Measurements from ENCODE around the gene ADGRF1. TPM values are rescaled to one million over a fixed set of nuclear protein-coding genes. Genes with fewer than 3 reads are reported as not detected.

Gene ADGRF1
- total RNA-seq, 1 donor from 2014 or later, result not detected

DNA sequence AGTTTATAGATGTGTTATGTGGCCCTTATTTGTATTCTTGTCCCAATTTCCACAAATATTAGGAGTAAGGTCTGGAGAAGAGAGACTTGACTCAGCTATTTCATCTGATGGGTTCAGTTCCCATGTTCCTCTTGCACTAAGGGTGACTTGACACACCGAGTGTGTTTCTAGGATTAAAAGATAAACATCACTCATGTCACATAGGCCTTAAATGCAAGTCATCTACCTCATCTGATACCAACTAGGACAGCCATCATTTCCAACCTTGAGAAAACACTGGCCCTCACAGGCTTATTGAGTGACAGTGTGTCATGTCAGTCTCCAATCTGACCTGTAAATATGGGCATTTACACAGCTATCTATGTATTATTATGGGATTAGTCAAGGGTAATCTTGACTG, 67.3 kb downstream of the ADGRF1 start:
- Mint-ChIP-seq H3K36me3 (ENCODE audit: low read depth) (no peaks in the 10 kb centered on the region), H3K4me3 (no peak overlapping the region), H3K27me3 (ENCODE audit: insufficient read depth) (peaks cover 5% of the 10 kb centered on the region), H3K27ac (no peak overlapping the region), H3K4me1 (ENCODE audit: low read depth) (no peaks in the 10 kb centered on the region), H3K9me3 (no peaks in the 10 kb centered on the region)
- intact Hi-C loops (cut with micrococcal nuclease), result no loop called here
- no peak for DNase-seq (ENCODE audit: low spot score)

DNA sequence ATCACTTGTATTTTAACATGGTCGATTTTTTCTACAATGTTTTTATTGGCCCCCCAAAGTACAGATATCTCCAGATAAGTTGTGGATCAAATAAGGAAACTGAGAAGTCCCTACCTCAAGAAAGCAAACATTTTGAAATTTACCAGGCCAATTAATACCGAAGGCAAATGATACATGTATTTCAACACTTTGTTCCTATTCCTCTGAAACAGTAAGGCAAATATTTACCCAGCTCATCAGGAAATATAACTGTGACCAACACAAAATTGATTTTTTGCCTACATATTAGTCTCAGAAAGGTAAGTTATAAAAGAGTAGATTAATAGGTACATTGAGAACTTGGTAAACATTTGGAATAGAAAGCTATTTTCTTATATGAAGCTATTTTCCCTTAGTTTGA, 69.1 kb downstream of the ADGRF1 start:
- Mint-ChIP-seq H3K4me1 (ENCODE audit: low read depth) (no peaks in the 10 kb centered on the region), H3K27me3 (ENCODE audit: insufficient read depth) (peaks cover 5% of the 10 kb centered on the region), H3K27ac (no peak overlapping the region), H3K9me3 (no peaks in the 10 kb centered on the region), H3K36me3 (ENCODE audit: low read depth) (no peaks in the 10 kb centered on the region), H3K4me3 (no peak overlapping the region)
- intact Hi-C loops (cut with micrococcal nuclease), result no loop called here
- no peak for DNase-seq (ENCODE audit: low spot score)

DNA sequence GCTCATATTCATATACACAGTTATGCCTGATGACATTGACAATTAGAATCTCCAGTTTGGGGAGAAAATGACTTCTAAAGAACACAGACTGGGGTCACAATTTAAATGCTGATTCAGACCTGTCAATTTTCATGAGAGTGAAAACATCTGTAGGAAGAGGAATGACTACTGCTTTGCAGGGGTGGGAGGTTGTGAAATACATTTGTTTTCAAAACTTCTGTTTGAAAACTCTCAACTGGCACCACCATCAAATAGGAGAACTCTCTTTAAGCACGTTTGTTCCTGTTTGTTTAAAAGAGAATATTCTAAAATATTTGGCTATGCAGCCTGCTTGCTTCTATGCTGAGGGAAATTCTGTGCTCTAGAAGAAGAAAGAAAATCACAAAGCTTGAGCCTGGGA, 69.6 kb downstream of the ADGRF1 start:
- no peak overlapping the region for H3K27ac Mint-ChIP-seq
- DNase-seq (ENCODE audit: low spot score), result no peak
- H3K4me1 Mint-ChIP-seq (ENCODE audit: low read depth), result no peaks in the 10 kb centered on the region
- no peaks in the 10 kb centered on the region for H3K9me3 Mint-ChIP-seq
- no peaks in the 10 kb centered on the region for H3K36me3 Mint-ChIP-seq (ENCODE audit: low read depth)
- H3K27me3 Mint-ChIP-seq (ENCODE audit: insufficient read depth), result peaks cover 5% of the 10 kb centered on the region
- no peak overlapping the region for H3K4me3 Mint-ChIP-seq
- intact Hi-C loops (cut with micrococcal nuclease), result no loop called here

DNA sequence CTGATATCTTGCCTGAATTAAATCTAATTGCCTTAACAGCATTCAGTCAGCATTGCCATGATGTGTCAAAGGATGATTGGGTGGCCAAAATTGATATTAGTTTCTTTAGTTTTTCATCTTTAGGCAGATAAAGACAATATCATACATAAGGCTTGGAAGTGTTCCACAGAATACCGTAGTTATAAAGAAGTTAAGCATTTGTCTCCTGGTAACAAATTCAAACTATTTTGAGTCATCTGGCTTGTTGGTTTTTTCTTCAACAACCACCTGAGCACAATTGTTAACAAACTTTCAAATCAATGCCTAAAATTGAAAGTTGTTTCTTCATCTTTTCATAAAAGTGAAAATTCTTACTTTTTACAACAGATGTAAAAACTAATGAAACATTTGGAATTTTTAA, 72.9 kb downstream of the ADGRF1 start:
- Mint-ChIP-seq H3K4me1 (ENCODE audit: low read depth) (no peaks in the 10 kb centered on the region), H3K27ac (no peak overlapping the region), H3K4me3 (no peak overlapping the region), H3K36me3 (ENCODE audit: low read depth) (no peaks in the 10 kb centered on the region), H3K27me3 (ENCODE audit: insufficient read depth) (peaks cover 5% of the 10 kb centered on the region), H3K9me3 (no peaks in the 10 kb centered on the region)
- intact Hi-C loops (cut with micrococcal nuclease), result no loop called here
- no peak for DNase-seq (ENCODE audit: low spot score)

DNA sequence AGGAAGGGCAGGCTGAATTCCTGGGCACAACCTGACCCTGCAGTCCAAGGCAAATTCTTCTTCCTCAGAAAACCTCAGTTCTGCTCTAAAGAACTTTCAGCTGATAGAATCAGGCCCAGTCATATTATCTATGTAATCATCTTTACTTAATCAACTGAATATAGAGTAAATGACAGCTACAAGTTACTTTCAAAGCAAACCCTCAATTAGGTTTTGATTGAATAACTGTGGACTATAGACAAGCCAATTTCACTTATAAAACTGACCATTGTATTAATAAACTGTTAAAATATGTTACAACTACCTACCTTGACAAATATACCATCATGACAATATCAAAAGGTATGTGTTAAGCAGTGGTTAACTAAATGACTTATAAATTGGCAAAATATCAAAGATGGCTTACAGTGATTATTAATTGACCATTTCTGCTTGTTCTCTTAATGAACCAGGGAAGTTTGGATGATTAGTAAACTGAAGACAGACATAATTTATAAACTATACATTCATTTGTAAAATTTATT, 74.2 kb downstream of the ADGRF1 start:
- no peaks in the 10 kb centered on the region for H3K4me1 Mint-ChIP-seq (ENCODE audit: low read depth)
- no peaks in the 10 kb centered on the region for H3K36me3 Mint-ChIP-seq (ENCODE audit: low read depth)
- intact Hi-C loops (cut with micrococcal nuclease), result no loop called here
- peaks cover under 1% of the 10 kb centered on the region for H3K27me3 Mint-ChIP-seq (ENCODE audit: insufficient read depth)
- H3K27ac Mint-ChIP-seq, result no peak overlapping the region
- no peak overlapping the region for H3K4me3 Mint-ChIP-seq
- DNase-seq (ENCODE audit: low spot score), result no peak
- no peaks in the 10 kb centered on the region for H3K9me3 Mint-ChIP-seq

DNA sequence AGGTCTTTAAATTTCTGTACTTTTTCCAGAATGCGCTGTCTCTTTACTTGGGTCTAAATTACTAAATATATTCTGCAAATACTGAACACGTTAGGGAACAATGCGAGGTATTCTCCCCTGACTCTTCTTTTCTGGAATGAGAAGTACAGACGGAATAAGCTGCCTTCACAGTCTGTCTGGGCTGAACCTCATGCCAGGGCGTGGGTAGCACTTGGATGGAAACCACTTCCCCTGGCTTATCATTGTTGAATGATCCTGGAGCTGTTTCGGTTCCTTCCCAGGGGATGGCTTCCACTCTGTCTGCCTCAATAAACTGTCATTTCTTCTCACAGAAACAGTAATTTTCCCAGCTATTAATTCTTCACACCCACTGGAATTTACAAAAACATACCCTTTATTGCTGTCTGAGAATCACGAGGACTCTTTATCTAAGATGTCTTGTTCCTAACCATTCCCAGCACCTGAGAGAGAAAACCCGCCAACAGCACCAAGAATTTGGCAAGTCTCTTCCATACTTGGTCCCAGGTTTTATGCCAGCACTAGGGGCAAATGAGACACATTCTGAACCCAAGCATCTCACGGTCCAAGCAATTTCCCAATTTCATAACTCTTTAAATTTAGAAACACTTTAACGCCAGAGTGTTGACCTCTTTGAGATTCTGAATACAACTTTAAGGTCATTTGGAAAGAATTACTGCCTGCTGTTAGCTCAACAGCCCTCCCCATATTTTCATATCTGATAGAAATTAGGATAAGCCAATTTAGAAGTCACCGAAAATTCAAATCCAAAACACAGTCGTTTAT, 77.2 kb downstream of the ADGRF1 start:
- intact Hi-C loops (cut with micrococcal nuclease), result no loop called here
- H3K4me1 Mint-ChIP-seq (ENCODE audit: low read depth), result no peaks in the 10 kb centered on the region
- no peak for DNase-seq (ENCODE audit: low spot score)
- H3K27ac Mint-ChIP-seq, result no peak overlapping the region
- no peaks in the 10 kb centered on the region for H3K9me3 Mint-ChIP-seq
- no peaks in the 10 kb centered on the region for H3K36me3 Mint-ChIP-seq (ENCODE audit: low read depth)
- H3K27me3 Mint-ChIP-seq (ENCODE audit: insufficient read depth), result no peaks in the 10 kb centered on the region
- no peak overlapping the region for H3K4me3 Mint-ChIP-seq

DNA sequence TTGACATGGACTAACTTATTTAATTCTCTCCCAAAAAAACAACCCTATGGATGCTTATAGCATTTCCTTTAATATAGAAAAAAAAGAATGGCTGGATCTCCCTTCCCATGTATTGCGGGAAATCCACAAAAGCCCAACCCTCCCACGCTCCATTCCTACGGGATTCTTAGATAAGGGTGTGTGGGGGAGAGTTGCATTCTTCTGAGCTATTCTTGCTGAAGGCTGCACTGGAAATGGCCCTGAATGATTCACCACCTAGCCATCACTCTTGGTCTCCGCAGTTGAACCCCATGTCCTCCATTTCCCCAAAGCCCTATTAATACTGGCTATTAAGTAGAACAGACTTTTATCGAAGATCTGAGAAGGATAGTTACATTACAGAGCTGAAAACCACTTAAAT, 78.5 kb downstream of the ADGRF1 start:
- no peaks in the 10 kb centered on the region for H3K9me3 Mint-ChIP-seq
- H3K4me1 Mint-ChIP-seq (ENCODE audit: low read depth), result no peaks in the 10 kb centered on the region
- no peaks in the 10 kb centered on the region for H3K27me3 Mint-ChIP-seq (ENCODE audit: insufficient read depth)
- intact Hi-C loops (cut with micrococcal nuclease), result no loop called here
- no peaks in the 10 kb centered on the region for H3K36me3 Mint-ChIP-seq (ENCODE audit: low read depth)
- no peak for DNase-seq (ENCODE audit: low spot score)
- no peak overlapping the region for H3K4me3 Mint-ChIP-seq
- H3K27ac Mint-ChIP-seq, result no peak overlapping the region

DNA sequence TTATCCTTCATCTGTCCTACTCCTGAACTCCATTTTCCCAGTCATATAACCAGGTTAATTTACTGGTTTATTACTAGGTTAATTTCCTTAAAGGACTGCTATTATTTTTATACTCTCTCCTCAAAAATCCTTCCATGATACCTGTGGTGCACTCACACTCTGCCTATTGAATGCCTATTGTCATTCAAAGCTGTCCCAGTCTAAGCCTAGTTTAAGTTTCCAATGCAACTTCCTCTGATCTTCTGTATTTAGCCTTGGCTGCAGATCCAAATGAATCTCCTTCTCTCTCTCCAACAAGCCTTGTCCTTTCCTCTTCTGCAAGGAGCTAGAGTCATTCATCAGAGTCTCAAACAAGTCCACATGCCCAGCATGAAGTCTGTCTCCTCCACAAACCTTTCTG, 79.1 kb downstream of the ADGRF1 start:
- intact Hi-C loops (cut with micrococcal nuclease), result no loop called here
- H3K27ac Mint-ChIP-seq, result no peak overlapping the region
- DNase-seq (ENCODE audit: low spot score), result no peak
- H3K4me3 Mint-ChIP-seq, result no peak overlapping the region
- no peaks in the 10 kb centered on the region for H3K36me3 Mint-ChIP-seq (ENCODE audit: low read depth)
- no peaks in the 10 kb centered on the region for H3K9me3 Mint-ChIP-seq
- no peaks in the 10 kb centered on the region for H3K27me3 Mint-ChIP-seq (ENCODE audit: insufficient read depth)
- no peaks in the 10 kb centered on the region for H3K4me1 Mint-ChIP-seq (ENCODE audit: low read depth)

DNA sequence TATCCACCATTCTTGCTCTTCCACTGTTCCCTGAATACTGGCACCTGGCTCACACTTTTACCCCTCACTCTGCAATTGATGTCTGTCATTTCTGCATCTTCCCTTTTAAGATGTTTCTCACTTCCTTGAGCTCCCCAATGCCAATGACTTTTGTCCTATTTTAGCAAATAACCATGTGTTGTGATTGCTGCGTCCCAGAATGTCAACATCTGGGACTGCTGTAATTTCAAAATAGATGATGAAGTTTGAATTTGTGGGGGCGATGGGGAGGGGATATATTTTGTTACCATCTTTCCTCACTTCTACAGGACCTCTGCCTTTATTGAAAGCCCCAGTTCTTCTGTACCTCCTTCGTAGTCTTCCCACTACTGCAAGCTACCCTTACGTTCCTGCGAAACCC, 80.4 kb downstream of the ADGRF1 start:
- Mint-ChIP-seq H3K36me3 (ENCODE audit: low read depth) (no peaks in the 10 kb centered on the region), H3K27ac (no peak overlapping the region)

DNA sequence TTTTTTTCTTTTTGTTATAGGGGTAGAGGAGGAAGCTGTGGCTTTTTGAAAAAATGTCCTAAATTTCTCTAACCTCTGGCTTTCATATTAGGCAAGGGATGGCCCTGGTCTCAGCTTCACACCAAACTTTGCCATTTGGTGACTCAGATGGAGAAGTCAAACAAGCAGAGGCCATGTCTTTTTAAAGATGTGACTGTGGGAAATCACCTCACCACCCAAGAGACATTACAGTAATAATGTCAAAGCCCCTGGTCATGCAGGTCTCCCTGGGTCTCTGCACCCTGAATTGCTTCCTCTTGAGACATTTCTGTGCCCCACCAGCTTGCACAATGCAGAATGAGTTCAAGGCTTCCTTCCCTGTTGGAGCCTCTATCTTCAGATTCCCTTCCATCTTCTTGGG, 80.9 kb downstream of the ADGRF1 start:
- no peak overlapping the region for H3K27ac Mint-ChIP-seq
- H3K27me3 Mint-ChIP-seq (ENCODE audit: insufficient read depth), result peaks cover 5% of the 10 kb centered on the region
- H3K4me1 Mint-ChIP-seq (ENCODE audit: low read depth), result no peaks in the 10 kb centered on the region
- H3K36me3 Mint-ChIP-seq (ENCODE audit: low read depth), result no peaks in the 10 kb centered on the region
- intact Hi-C loops (cut with micrococcal nuclease), result no loop called here
- no peak for DNase-seq (ENCODE audit: low spot score)
- no peak overlapping the region for H3K4me3 Mint-ChIP-seq
- no peaks in the 10 kb centered on the region for H3K9me3 Mint-ChIP-seq

More for the DNA sequence above, 80.4 kb downstream of the ADGRF1 start:
- intact Hi-C loops (cut with micrococcal nuclease), result no loop called here
- peaks cover 3% of the 10 kb centered on the region for H3K27me3 Mint-ChIP-seq (ENCODE audit: insufficient read depth)
- DNase-seq (ENCODE audit: low spot score), result no peak
- no peak overlapping the region for H3K4me3 Mint-ChIP-seq
- H3K4me1 Mint-ChIP-seq (ENCODE audit: low read depth), result no peaks in the 10 kb centered on the region
- H3K9me3 Mint-ChIP-seq, result no peaks in the 10 kb centered on the region

DNA sequence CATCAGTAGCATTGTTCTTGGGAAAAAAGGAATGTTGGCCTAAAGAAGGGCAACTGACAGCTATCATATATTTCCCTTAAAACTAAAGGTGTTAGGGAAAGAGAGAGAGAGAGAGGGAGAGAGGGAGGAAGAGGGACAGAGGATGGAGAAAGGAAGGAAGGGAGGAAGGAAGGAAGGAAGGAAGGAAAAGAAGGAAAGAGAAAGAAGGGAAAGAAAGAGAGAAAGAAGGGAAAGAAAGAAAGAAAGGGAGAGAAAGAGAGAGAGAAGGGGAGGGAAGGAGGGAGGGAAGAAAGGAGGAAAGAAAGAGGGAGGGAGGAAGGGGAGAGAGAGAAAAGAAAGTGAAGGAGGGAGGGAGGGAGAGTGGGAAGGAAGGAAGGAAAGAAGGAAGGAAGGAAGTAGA, 82.7 kb downstream of the ADGRF1 start:
- H3K4me3 Mint-ChIP-seq, result no peak overlapping the region
- H3K4me1 Mint-ChIP-seq (ENCODE audit: low read depth), result no peaks in the 10 kb centered on the region
- peaks cover 5% of the 10 kb centered on the region for H3K27me3 Mint-ChIP-seq (ENCODE audit: insufficient read depth)
- H3K27ac Mint-ChIP-seq, result no peak overlapping the region
- no peaks in the 10 kb centered on the region for H3K36me3 Mint-ChIP-seq (ENCODE audit: low read depth)
- no peak for DNase-seq (ENCODE audit: low spot score)
- intact Hi-C loops (cut with micrococcal nuclease), result no loop called here
- no peaks in the 10 kb centered on the region for H3K9me3 Mint-ChIP-seq

DNA sequence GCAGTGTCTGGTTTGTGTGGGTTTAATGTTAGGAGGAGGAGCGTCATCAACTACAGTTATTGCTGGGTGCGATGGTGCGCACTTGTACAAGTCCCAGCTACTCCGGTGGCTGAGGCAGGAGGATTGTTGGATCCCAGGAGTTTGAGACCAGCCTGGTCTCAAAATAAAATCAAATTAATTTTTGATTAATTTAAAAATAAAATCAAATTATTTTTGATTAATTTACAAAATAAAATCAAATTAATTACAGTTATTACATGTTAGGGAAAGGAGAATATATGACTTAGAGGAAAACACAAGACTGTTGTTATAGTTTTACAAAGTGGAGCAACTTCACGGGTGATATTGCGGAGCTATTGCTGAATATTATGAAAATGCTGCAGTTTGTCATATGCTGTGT, 85.7 kb downstream of the ADGRF1 start:
- Mint-ChIP-seq H3K4me3 (no peak overlapping the region), H3K4me1 (ENCODE audit: low read depth) (no peaks in the 10 kb centered on the region), H3K27ac (no peak overlapping the region), H3K27me3 (ENCODE audit: insufficient read depth) (peaks cover 5% of the 10 kb centered on the region), H3K9me3 (no peaks in the 10 kb centered on the region), H3K36me3 (ENCODE audit: low read depth) (no peaks in the 10 kb centered on the region)
- intact Hi-C loops (cut with micrococcal nuclease), result no loop called here
- no peak for DNase-seq (ENCODE audit: low spot score)

DNA sequence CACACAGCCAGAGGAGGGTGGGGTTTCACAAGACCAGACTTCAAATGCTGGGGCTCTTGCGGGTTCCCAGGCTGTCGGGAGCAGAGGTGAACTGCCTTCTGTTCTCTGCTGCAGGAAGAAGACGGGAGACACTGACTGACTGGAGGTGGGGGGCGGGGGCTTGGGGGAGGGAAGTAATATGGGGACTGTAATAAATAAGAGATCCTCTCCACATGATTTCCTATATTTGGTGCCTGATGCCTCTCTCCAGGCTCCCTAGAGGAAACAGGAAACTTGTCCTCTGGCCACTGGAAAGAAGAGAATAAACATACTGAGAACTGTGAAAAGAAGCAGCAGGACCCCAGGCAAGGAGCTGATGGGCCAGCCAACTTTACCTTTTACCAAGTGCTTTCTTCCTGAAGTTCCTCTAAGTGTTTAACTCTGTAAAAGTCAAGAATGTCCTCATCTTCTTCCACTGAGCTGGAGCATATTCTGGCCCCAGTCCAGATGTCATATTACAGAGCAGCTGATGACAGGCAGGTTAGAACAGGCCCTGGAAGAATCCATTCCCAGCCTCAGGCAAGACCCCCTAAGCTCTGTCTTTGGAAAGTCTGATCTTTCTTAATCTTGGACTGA, 87.2 kb downstream of the ADGRF1 start:
- intact Hi-C loops (cut with micrococcal nuclease), result no loop called here
- Mint-ChIP-seq H3K4me3 (no peak overlapping the region), H3K9me3 (no peaks in the 10 kb centered on the region), H3K27ac (no peak overlapping the region), H3K4me1 (ENCODE audit: low read depth) (no peaks in the 10 kb centered on the region), H3K36me3 (ENCODE audit: low read depth) (no peaks in the 10 kb centered on the region), H3K27me3 (ENCODE audit: insufficient read depth) (peaks cover 5% of the 10 kb centered on the region)
- DNase-seq (ENCODE audit: low spot score), result no peak
